NCI-H2029 treated with DMSO at 0.1 percent for 48 hours (cell line): ENCODE data around the gene PTER.

ENCODE experiments used
- DNase-seq: peaks from one replicate; lab custom pipeline; 2025; lab: John Stamatoyannopoulos, UW

The PTER gene

GRCh38 chr10:16544099-16544498 lies 107.3 kb downstream of the PTER start:
- DNase-seq = no peak

GRCh38 chr10:16544591-16544990 lies 107.8 kb downstream of the PTER start:
- DNase-seq = no peak

GRCh38 chr10:16545116-16545736 lies 108.4 kb downstream of the PTER start:
- DNase-seq = peak; percentile 2

DNA sequence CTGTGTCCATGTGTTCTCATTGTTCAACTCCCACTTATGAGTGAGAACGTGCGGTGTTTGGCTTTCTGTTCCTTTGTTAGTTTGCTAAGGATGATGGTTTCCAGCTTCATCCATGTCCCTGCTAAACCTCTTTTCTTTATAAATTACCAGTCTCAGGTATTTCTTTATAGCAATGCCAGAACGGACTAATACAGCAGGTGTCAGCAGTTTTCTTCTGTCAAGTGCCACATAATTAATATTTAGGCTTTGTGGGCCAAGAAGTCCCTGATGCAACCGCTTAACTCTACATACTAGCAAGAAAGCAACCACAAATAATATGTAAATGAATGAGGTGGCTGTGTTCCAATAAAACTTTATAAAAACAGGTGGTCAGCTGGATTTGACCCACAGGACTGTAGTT lies 111.2 kb downstream of the PTER start:
- no peak for DNase-seq

DNA sequence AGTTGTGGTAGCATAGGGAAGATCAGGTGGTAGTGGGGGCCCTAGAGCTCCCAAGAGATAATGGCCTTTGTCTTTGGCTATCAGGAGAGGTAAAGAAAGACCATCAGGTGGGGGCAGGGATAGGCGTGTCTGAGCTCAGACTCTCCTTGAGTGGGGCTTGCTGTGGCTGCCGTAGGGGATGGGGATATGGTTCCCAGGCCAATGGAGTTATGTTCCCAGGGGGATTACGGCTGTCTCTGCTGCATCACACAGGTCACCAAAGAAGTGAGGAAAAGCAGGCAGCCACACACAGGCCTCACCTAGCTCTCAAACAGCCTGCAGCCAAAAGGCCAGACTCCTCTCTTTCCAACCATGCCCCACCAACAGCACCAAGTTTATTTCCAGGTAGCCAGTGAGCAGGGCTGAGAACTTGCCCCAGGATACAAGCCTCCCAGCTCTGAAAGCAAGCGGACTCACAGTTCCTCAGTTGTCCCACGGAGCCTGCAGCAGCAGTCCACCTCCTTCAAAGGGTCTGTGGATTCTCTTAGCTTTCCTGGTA lies 122.5 kb downstream of the PTER start:
- DNase-seq = no peak

DNA sequence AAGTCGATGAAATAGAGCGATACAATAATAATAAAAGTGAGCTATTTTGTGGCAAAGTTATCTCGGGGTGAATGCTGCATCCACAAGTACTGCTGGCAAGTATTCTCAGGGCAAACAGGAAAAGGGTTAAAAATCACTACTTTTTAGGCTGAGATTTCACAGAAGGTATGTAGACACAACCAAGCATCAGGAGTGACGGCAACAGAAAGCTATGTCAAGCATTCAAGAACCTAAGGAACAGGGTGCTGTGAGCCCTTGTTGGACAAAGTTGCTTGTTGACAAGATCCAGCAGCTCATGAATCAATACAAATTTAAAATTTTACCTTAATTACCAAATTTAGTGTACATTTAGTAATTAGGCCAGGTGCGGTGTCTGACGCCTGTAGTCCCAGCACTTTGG lies 126.1 kb downstream of the PTER start:
- no peak for DNase-seq
